PC-9 (cell line): ENCODE measurements around the gene MBD3L4.
"Not testable (repeated sequence)": the region's sequence is repeated elsewhere in the genome, so short reads cannot be mapped to it uniquely, and the experiment has no call there.

Experiments used
- EZH2 ChIP-seq: fragments of 200-600 bp; sonication (generic); IDR thresholded peaks from 2 replicates; pipeline ENCODE4 v1.8.0; 2017; ENCODE audit warnings: antibody characterized with exemption, low read depth
- TF ChIP-seq, protein P1 (sequence below): fragments of 200-600 bp; sonication (generic); conservative IDR thresholded peaks from 2 replicates; pipeline ENCODE4 v1.6.1; 2017; ENCODE audit warnings: mixed run types, antibody characterized with exemption, mild to moderate bottlenecking, moderate library complexity

GRCh38 chr19:7028790-7029189, 11.2 kb downstream of the MBD3L4 start:
- TF ChIP-seq, protein P1, sequence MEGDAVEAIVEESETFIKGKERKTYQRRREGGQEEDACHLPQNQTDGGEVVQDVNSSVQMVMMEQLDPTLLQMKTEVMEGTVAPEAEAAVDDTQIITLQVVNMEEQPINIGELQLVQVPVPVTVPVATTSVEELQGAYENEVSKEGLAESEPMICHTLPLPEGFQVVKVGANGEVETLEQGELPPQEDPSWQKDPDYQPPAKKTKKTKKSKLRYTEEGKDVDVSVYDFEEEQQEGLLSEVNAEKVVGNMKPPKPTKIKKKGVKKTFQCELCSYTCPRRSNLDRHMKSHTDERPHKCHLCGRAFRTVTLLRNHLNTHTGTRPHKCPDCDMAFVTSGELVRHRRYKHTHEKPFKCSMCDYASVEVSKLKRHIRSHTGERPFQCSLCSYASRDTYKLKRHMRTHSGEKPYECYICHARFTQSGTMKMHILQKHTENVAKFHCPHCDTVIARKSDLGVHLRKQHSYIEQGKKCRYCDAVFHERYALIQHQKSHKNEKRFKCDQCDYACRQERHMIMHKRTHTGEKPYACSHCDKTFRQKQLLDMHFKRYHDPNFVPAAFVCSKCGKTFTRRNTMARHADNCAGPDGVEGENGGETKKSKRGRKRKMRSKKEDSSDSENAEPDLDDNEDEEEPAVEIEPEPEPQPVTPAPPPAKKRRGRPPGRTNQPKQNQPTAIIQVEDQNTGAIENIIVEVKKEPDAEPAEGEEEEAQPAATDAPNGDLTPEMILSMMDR: not testable (repeated sequence)
- not testable (repeated sequence) for TF ChIP-seq EZH2
